Stimulated activated CD8-positive, alpha-beta memory T cell treated with anti-CD3 and anti-CD28 coated beads, Interleukin-2, amount 100 ng/mL, for 1 hour (primary cell): ENCODE data around the gene OLFML1.

ENCODE experiments used
- DNase-seq, 2 donors: peaks; one replicate each; pipeline ENCODE4 v3.0.0-alpha.2; 2020; ENCODE audit warnings: low read depth in 2 of 2

OLFML1 gene

GRCh38 chr11:7480113-7480512 lies 5.2 kb upstream of the OLFML1 start:
- no peak for DNase-seq

- DNase-seq = no peak
Measured at GRCh38 chr11:7484131-7484530, 1.2 kb upstream of the OLFML1 start.

GRCh38 chr11:7484645-7485044 lies 661 bp upstream of the OLFML1 start:
- DNase-seq = no peak

GRCh38 chr11:7486098-7486780 lies 933 bp downstream of the OLFML1 start:
- no peak for DNase-seq

- no peak for DNase-seq
Measured at GRCh38 chr11:7486781-7487140, 1.5 kb downstream of the OLFML1 start.

- DNase-seq = no peak
Measured at GRCh38 chr11:7487360-7487759, 2.1 kb downstream of the OLFML1 start.

GRCh38 chr11:7488681-7489080 lies 3.4 kb downstream of the OLFML1 start:
- DNase-seq = no peak

- DNase-seq = no peak
Measured at GRCh38 chr11:7489376-7489775, 4.1 kb downstream of the OLFML1 start.

- no peak for DNase-seq
Measured at GRCh38 chr11:7490054-7490453, 4.7 kb downstream of the OLFML1 start.

GRCh38 chr11:7490535-7490934 lies 5.2 kb downstream of the OLFML1 start:
- no peak for DNase-seq

GRCh38 chr11:7492253-7492652 lies 6.9 kb downstream of the OLFML1 start:
- DNase-seq = no peak

GRCh38 chr11:7493670-7494069 lies 8.4 kb downstream of the OLFML1 start:
- DNase-seq = no peak

GRCh38 chr11:7494086-7494745 lies 8.9 kb downstream of the OLFML1 start:
- DNase-seq = no peak

GRCh38 chr11:7495882-7496551 lies 10.7 kb downstream of the OLFML1 start:
- DNase-seq = no peak

- no peak for DNase-seq
Measured at GRCh38 chr11:7498193-7498592, 12.9 kb downstream of the OLFML1 start.

GRCh38 chr11:7499081-7499480 lies 13.8 kb downstream of the OLFML1 start:
- no peak for DNase-seq

- no peak for DNase-seq
Measured at GRCh38 chr11:7500251-7500650, 14.9 kb downstream of the OLFML1 start.

GRCh38 chr11:7501251-7501650 lies 15.9 kb downstream of the OLFML1 start:
- DNase-seq = no peak

- no peak for DNase-seq
Measured at GRCh38 chr11:7501894-7502293, 16.6 kb downstream of the OLFML1 start.

- no peak for DNase-seq
Measured at GRCh38 chr11:7506243-7506642, 20.9 kb downstream of the OLFML1 start.

- DNase-seq = no peak
Measured at GRCh38 chr11:7508087-7508486, 22.8 kb downstream of the OLFML1 start.

GRCh38 chr11:7509966-7510365 lies 24.7 kb downstream of the OLFML1 start:
- no peak for DNase-seq

GRCh38 chr11:7511401-7511800 lies 26.1 kb downstream of the OLFML1 start:
- DNase-seq = no peak
